ENCODE data around the gene STAT3.

- TF ChIP-seq CTCF (IDR thresholded peaks at IDR 0.05; ENCODE audit: low read depth, low read length) (no peak), MYC (IDR thresholded peaks at IDR 0.05; ENCODE audit: low read depth, low read length) (no peak), POLR2A (IDR thresholded peaks at IDR 0.05; ENCODE audit: extremely low read depth, insufficient read length) (no peak)
These were observed 43.5 kb upstream of the STAT3 start for GRCh38 chr17:42431758-42432161.
